PC-3 (cell line): Measurements from ENCODE around the gene HIP1R. TPM values are rescaled to one million over a fixed set of nuclear protein-coding genes. Genes with fewer than 3 reads are reported as not detected.

Experiments used
- ATAC-seq: fragments of 200-7000 bp; cut with Tn5 transposase; 2 replicates; pipeline ENCODE4 v1.9.1; 2020; ENCODE audit warnings: mild to moderate bottlenecking, moderate library complexity
- BruUV-seq: library from RNA; stranded (reverse); fragments of 400-500 nt; replicated peaks from 2 replicates; lab custom pipeline; 2021; lab: Mats Ljungman, UMichigan
- CTCF ChIA-PET: fragments of 300-600 bp; sonication (Branson Sonifier 250); formaldehyde crosslinking; loops from one replicate; lab custom pipeline; 2022; ENCODE audit warnings: antibody characterized with exemption; lab: Charles Lee
- POLR2A ChIA-PET: fragments of 300-600 bp; sonication (Branson Sonifier 250); formaldehyde crosslinking; loops from one replicate; lab custom pipeline; 2022; ENCODE audit warnings: antibody characterized with exemption; ENCODE audit not compliant: unreplicated experiment; lab: Charles Lee
- DNase-seq: peaks from one replicate; pipeline ENCODE4 v3.0.0-alpha.2; 2015
- H2AFZ ChIP-seq: fragments of 300-600 bp; sonication (generic); 2 replicates; pipeline ENCODE4 v1.6.0; 2016; ENCODE audit warnings: antibody characterized with exemption, low read length
- H3F3A ChIP-seq: fragments of 300-600 bp; sonication (generic); one replicate; pipeline ENCODE4 v1.6.0; 2017; ENCODE audit warnings: antibody characterized with exemption, low read length, control low read depth, mild to moderate bottlenecking; ENCODE audit not compliant: unreplicated experiment
- H3K27ac ChIP-seq: fragments of 300-600 bp; sonication (generic); 2 replicates; pipeline ENCODE4 v1.5.1; 2016; ENCODE audit warnings: mild to moderate bottlenecking, low read length
- H3K27me3 ChIP-seq: fragments of 300-600 bp; sonication (generic); 2 replicates; pipeline ENCODE4 v1.6.1; 2016; ENCODE audit warnings: low read length, mixed read lengths
- H3K36me3 ChIP-seq: fragments of 300-600 bp; sonication (generic); 2 replicates; pipeline ENCODE4 v1.6.1; 2016; ENCODE audit warnings: low read depth, mixed run types, low read length, mixed read lengths
- H3K4me1 ChIP-seq: fragments of 300-600 bp; sonication (generic); 2 replicates; pipeline ENCODE4 v1.5.1; 2016; ENCODE audit warnings: low read length; ENCODE audit not compliant: insufficient read depth
- H3K4me2 ChIP-seq: fragments of 300-600 bp; sonication (generic); 2 replicates; pipeline ENCODE4 v1.6.0; 2016; ENCODE audit warnings: low read length
- H3K4me3 ChIP-seq: fragments of 300-600 bp; sonication (generic); 2 replicates; pipeline ENCODE4 v1.5.1; 2016; ENCODE audit warnings: mild to moderate bottlenecking, low read length, mixed read lengths
- H3K79me2 ChIP-seq: fragments of 300-600 bp; sonication (generic); 2 replicates; pipeline ENCODE4 v1.6.1; 2017; ENCODE audit warnings: low read length, mixed read lengths
- H3K9ac ChIP-seq: fragments of 300-600 bp; sonication (generic); 2 replicates; pipeline ENCODE4 v1.6.0; 2016; ENCODE audit warnings: mild to moderate bottlenecking, low read length
- H3K9me2 ChIP-seq: fragments of 300-600 bp; sonication (generic); replicated peaks from 2 replicates; pipeline ENCODE4 v1.6.1; 2016; ENCODE audit warnings: mixed run types, low read length, mixed read lengths
- H3K9me3 ChIP-seq: fragments of 300-600 bp; sonication (generic); 2 replicates; pipeline ENCODE4 v1.6.1; 2016; ENCODE audit warnings: low read length, mixed read lengths
- H4K20me1 ChIP-seq: fragments of 300-600 bp; sonication (generic); 2 replicates; pipeline ENCODE4 v1.6.1; 2016; ENCODE audit warnings: low read length, mixed read lengths
- CTCF ChIP-seq: fragments of 300-600 bp; sonication (generic); conservative IDR thresholded peaks from 2 replicates; pipeline ENCODE4 v1.5.1; 2017; ENCODE audit warnings: antibody characterized with exemption, low read depth, mild to moderate bottlenecking, low read length
- EZH2 ChIP-seq: fragments of 300-600 bp; sonication (generic); IDR thresholded peaks from one replicate; pipeline ENCODE4 v1.6.1; 2017; ENCODE audit warnings: antibody characterized with exemption, mild to moderate bottlenecking, low read length; ENCODE audit not compliant: unreplicated experiment
- EZH2phosphoT487 ChIP-seq: fragments of 300-600 bp; sonication (generic); IDR thresholded peaks from 2 replicates; pipeline ENCODE4 v1.6.1; 2018; ENCODE audit warnings: mild to moderate bottlenecking, antibody characterized with exemption, low read length, borderline replicate concordance
- intact Hi-C: fragments of 100-400 bp; cut with micrococcal nuclease; formaldehyde crosslinking; loops from 2 replicates; pipeline ENCODE4 v1.9.0; 2023
- total RNA-seq: library from RNA; depleted of rRNA; stranded (reverse); fragments of >200 nt; gene quantifications from 2 replicates; pipeline ENCODE4 v1.2.3, GENCODE V29; 2014

Gene HIP1R
- total RNA-seq, 1 experiment from 2014 or later: 46.1 TPM

DNA sequence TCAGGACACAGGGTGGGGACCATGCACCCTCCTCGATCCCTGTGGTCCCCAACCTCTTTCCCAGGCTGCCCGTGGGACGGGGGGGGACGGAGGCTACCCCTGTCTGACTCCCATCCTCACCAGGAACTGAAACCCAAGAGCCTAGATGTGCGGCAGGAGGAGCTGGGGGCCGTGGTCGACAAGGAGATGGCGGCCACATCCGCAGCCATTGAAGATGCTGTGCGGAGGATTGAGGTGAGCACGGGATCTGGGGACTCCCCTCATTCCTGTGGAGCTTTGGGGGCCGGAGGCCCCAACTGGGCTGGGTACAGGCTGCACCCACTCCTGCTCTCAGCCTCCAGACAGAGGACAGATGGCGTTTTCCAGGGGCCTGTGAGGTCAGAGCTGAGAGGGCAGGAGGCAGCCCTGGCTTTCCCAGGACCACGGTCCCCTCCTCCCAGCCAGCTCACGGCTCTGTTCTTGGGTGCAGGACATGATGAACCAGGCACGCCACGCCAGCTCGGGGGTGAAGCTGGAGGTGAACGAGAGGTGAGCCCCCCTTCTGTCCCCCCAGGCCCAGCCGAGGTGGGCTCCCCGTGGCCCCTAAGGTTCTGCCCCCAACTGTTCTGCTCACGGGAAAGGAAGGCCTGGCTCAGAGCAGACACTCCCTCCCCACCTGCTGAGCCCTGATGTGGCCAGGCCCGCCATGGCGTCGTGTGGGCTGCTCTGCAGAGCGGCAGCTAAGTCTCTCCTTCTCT lies 24.2 kb downstream of the HIP1R start:
- Histone ChIP-seq H3F3A (no peaks in the 10 kb centered on the region), H3K4me3 (no peak overlapping the region), H3K36me3 (peaks cover 4% of the 10 kb centered on the region; the same call in 1 of the 2 replicates), H3K9ac (no peak overlapping the region), H3K27me3 (no peaks in the 10 kb centered on the region), H2AFZ (no peak overlapping the region), H3K79me2 (no peaks in the 10 kb centered on the region), H3K9me2 (no peaks in the 10 kb centered on the region), H4K20me1 (no peaks in the 10 kb centered on the region), H3K4me2 (no peak overlapping the region), H3K27ac (no peak overlapping the region), H3K4me1 (no peaks in the 10 kb centered on the region), H3K9me3 (no peaks in the 10 kb centered on the region)
- TF ChIP-seq EZH2 (no peak), EZH2phosphoT487 (no peak), CTCF (no peak)
- no peak for ATAC-seq
- intact Hi-C loops: loop anchor here (1.0 to 5.0 kb wide), 3 partner anchors 38 to 786 kb away; partner anchors contain the start of gene VPS37B
- DNase-seq: no peak
- ChIA-PET CTCF (interaction anchor here (0.7 to 1.0 kb wide), 3 partner anchors 66 to 786 kb away, joined by 3 to 7 read pairs (median 3); no protein-coding TSS in a partner anchor), POLR2A (interaction anchor here (0.6 kb wide), 1 partner anchor 23 kb away, joined by 3 read pairs; no protein-coding TSS in a partner anchor)
- no TSS peak for BruUV-seq

DNA sequence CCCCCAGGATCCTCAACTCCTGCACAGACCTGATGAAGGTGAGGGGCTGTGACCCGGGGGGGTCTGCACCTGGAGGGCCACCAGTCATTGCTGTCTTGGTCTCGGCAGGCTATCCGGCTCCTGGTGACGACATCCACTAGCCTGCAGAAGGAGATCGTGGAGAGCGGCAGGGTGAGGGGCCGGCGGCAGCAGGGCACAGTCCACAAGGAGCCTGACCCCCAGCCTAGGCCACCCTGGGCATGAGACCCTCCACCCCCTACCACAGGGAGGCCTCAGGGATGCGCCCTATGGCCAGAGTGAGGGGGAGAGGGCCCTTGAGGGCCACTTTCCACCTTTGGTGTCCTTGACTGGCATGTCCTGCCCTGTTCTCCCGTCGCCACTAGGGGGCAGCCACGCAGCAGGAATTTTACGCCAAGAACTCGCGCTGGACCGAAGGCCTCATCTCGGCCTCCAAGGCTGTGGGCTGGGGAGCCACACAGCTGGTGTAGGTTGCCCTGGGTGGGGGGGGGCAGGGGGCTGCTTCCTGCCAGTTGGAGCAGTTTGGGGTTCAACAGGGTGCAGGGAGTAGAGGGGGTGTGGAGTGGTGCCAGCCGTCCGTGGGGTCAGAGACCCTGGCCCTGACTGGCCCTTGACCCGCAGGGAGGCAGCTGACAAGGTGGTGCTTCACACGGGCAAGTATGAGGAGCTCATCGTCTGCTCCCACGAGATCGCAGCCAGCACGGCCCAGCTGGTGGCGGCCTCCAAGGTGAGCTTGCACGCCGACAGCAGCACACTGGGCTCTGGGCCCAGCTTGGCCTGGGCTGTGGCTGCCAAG lies 25.0 kb downstream of the HIP1R start:
- Histone ChIP-seq H3K27me3 (no peaks in the 10 kb centered on the region), H3K9me2 (no peaks in the 10 kb centered on the region), H3K4me3 (no peak overlapping the region), H2AFZ (no peak overlapping the region), H3K9ac (no peak overlapping the region), H3K4me1 (no peaks in the 10 kb centered on the region), H3K79me2 (no peaks in the 10 kb centered on the region), H3K27ac (no peak overlapping the region), H3F3A (no peaks in the 10 kb centered on the region), H3K36me3 (peaks cover 9% of the 10 kb centered on the region; the same call in 1 of the 2 replicates), H4K20me1 (no peaks in the 10 kb centered on the region), H3K4me2 (no peak overlapping the region), H3K9me3 (no peaks in the 10 kb centered on the region)
- intact Hi-C loops: loop anchor here (1.0 to 5.0 kb wide), 3 partner anchors 37 to 785 kb away; partner anchors contain the start of gene VPS37B
- ATAC-seq (peak; percentile 78), DNase-seq (peak; percentile 88)
- ChIA-PET POLR2A (interaction anchor here (0.6 to 0.7 kb wide), 3 partner anchors 24 to 704 kb away, joined by 3 read pairs; no protein-coding TSS in a partner anchor), CTCF (interaction anchor here (0.6 to 1.2 kb wide), 8 partner anchors 24 to 785 kb away, joined by 3 to 7 read pairs (median 4); no protein-coding TSS in a partner anchor)
- no peak for TF ChIP-seq EZH2
- peak; percentile 95 for TF ChIP-seq CTCF
- BruUV-seq: no TSS peak
